Measurements from ENCODE around the gene CARD10. TPM values are rescaled to one million over a fixed set of nuclear protein-coding genes. Genes with fewer than 3 reads are reported as not detected.
A peak's percentile ranks its signal among the peaks of the same experiment; 100 is the strongest.

The CARD10 gene
- total and polyA plus RNA-seq, 2 of the 13 experiments (the other 11 are each of a cell fraction or from before 2014, with no cell fraction given) = 35.2 to 55.8 TPM

DNA sequence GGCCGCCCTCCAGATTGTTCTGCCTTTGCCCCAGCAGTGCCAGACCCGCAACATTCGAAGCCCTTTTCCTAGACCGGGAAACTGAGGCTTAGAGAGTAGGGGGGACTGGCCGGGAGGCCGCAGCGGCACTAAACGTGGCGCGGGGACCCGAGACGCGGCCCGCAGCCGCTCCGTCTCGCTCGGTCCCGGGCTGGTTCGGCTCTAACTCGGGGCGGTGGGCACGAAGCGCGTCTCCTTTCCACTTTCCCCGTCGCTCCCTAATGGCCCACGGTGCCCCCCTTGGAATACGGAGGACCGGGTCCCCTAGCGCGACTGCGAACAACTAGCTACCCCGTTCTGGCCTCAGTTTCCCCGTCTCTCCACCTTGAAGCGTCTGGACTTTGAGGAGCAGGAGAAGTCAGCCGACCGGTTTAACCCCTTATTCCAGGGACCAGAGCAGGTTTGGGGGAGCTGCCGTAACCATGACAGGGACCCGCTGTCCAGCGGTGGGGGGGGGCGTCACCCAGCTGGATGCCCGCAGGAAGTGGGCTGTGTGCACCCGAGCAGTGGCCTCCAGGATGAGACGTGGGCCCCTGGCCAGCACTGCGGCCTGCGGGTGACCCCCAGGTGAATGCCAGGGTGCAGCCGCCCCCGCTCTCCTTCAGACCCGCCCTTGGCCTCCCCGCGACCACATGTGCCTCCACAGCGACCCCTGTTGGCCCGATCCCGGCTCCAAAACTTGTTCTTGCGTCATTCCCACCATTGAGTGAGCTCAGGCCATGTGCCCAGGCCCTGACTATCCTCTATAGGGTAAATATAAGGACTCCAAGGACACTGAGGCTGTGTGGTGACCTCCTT, 42.2 kb upstream of the CARD10 start (continued):
- TF ChIP-seq MAFF (IDR thresholded peaks at IDR 0.05; ENCODE audit: low read depth, low read length) = no peak
- no peak for TF ChIP-seq CENPT (CRISPR knock-in tag; IDR thresholded peaks at IDR 0.05; ENCODE audit: low read depth)
- peak; percentile 86 for TF ChIP-seq MXD4 (CRISPR knock-in tag; IDR thresholded peaks at IDR 0.05)
- TF ChIP-seq ZMYM3 (CRISPR knock-in tag; IDR thresholded peaks at IDR 0.05) = no peak; the same call in 1 of the 2 replicates
- TF ChIP-seq ZMAT3 (CRISPR knock-in tag; conservative IDR thresholded peaks at IDR 0.05) = 0 out of 2 replicates have a peak, but pooled peaks have one; percentile 34
- peak; percentile 89 for TF ChIP-seq ZNF670 (CRISPR knock-in tag; IDR thresholded peaks at IDR 0.05; ENCODE audit: borderline replicate concordance)
- TF ChIP-seq, protein P1, sequence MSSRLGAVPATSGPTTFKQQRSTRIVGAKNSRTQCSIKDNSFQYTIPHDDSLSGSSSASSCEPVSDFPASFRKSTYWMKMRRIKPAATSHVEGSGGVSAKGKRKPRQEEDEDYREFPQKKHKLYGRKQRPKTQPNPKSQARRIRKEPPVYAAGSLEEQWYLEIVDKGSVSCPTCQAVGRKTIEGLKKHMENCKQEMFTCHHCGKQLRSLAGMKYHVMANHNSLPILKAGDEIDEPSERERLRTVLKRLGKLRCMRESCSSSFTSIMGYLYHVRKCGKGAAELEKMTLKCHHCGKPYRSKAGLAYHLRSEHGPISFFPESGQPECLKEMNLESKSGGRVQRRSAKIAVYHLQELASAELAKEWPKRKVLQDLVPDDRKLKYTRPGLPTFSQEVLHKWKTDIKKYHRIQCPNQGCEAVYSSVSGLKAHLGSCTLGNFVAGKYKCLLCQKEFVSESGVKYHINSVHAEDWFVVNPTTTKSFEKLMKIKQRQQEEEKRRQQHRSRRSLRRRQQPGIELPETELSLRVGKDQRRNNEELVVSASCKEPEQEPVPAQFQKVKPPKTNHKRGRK (CRISPR knock-in tag; IDR thresholded peaks at IDR 0.05) = no peak
- peak; percentile 90; the same call in 1 of the 2 replicates for TF ChIP-seq MEIS2 (CRISPR knock-in tag; IDR thresholded peaks at IDR 0.05)
- no peak for TF ChIP-seq GATA4 (IDR thresholded peaks at IDR 0.05; ENCODE audit: borderline replicate concordance, low read depth)
- TF ChIP-seq, protein P2, sequence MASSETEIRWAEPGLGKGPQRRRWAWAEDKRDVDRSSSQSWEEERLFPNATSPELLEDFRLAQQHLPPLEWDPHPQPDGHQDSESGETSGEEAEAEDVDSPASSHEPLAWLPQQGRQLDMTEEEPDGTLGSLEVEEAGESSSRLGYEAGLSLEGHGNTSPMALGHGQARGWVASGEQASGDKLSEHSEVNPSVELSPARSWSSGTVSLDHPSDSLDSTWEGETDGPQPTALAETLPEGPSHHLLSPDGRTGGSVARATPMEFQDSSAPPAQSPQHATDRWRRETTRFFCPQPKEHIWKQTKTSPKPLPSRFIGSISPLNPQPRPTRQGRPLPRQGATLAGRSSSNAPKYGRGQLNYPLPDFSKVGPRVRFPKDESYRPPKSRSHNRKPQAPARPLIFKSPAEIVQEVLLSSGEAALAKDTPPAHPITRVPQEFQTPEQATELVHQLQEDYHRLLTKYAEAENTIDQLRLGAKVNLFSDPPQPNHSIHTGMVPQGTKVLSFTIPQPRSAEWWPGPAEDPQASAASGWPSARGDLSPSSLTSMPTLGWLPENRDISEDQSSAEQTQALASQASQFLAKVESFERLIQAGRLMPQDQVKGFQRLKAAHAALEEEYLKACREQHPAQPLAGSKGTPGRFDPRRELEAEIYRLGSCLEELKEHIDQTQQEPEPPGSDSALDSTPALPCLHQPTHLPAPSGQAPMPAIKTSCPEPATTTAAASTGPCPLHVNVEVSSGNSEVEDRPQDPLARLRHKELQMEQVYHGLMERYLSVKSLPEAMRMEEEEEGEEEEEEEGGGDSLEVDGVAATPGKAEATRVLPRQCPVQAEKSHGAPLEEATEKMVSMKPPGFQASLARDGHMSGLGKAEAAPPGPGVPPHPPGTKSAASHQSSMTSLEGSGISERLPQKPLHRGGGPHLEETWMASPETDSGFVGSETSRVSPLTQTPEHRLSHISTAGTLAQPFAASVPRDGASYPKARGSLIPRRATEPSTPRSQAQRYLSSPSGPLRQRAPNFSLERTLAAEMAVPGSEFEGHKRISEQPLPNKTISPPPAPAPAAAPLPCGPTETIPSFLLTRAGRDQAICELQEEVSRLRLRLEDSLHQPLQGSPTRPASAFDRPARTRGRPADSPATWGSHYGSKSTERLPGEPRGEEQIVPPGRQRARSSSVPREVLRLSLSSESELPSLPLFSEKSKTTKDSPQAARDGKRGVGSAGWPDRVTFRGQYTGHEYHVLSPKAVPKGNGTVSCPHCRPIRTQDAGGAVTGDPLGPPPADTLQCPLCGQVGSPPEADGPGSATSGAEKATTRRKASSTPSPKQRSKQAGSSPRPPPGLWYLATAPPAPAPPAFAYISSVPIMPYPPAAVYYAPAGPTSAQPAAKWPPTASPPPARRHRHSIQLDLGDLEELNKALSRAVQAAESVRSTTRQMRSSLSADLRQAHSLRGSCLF (CRISPR knock-in tag; IDR thresholded peaks at IDR 0.05; ENCODE audit: borderline replicate concordance) = peak; percentile 59; the same call in 1 of the 2 replicates
- TF ChIP-seq JUN (CRISPR knock-in tag; IDR thresholded peaks at IDR 0.05) = peak; percentile 72; the same call in 1 of the 2 replicates
- TF ChIP-seq RAD21 (CRISPR knock-in tag; IDR thresholded peaks at IDR 0.05) = peak; percentile 85
- no peak for TF ChIP-seq HDAC6 (IDR thresholded peaks at IDR 0.05; ENCODE audit: low read depth, low read length)
- peak; percentile 70; the same call in 1 of the 2 replicates for TF ChIP-seq ZNF776 (CRISPR knock-in tag; IDR thresholded peaks at IDR 0.05)
- 0 out of 2 replicates have a peak, but pooled peaks have one; percentile 23 for TF ChIP-seq ZNF879 (CRISPR knock-in tag; IDR thresholded peaks at IDR 0.05)
- TF ChIP-seq HNRNPL (IDR thresholded peaks at IDR 0.05; ENCODE audit: low read depth, low read length) = peak; percentile 92
- peak; percentile 84; the same call in 1 of the 2 replicates for TF ChIP-seq ZNF552 (CRISPR knock-in tag; IDR thresholded peaks at IDR 0.05; ENCODE audit: borderline replicate concordance)
- peak; percentile 89; the same call in 1 of the 2 replicates for TF ChIP-seq ZNF766 (CRISPR knock-in tag; IDR thresholded peaks at IDR 0.05; ENCODE audit: borderline replicate concordance)
- 0 out of 2 replicates have a peak, but pooled peaks have one; percentile 24 for TF ChIP-seq RFXAP (CRISPR knock-in tag; IDR thresholded peaks at IDR 0.05; ENCODE audit: borderline replicate concordance)
- 0 out of 2 replicates have a peak, but pooled peaks have one; percentile 71 for TF ChIP-seq TARDBP (CRISPR knock-in tag; IDR thresholded peaks at IDR 0.05)
- TF ChIP-seq ZNF205 (CRISPR knock-in tag; IDR thresholded peaks at IDR 0.05) = peak; percentile 51; the same call in 1 of the 2 replicates
- TF ChIP-seq FOXP1 (IDR thresholded peaks at IDR 0.05) = no peak
- no peak; the same call in 1 of the 2 replicates for TF ChIP-seq FOXP1 (CRISPR knock-in tag; IDR thresholded peaks at IDR 0.05)
- TF ChIP-seq MED8 (CRISPR knock-in tag; IDR thresholded peaks at IDR 0.05; ENCODE audit: insufficient replicate concordance) = peak; percentile 83
- peak; percentile 73; the same call in 1 of the 2 replicates for TF ChIP-seq ZNF557 (CRISPR knock-in tag; IDR thresholded peaks at IDR 0.05)
- TF ChIP-seq CEBPG (CRISPR knock-in tag; IDR thresholded peaks at IDR 0.05) = peak; percentile 99

Data from HepG2 (cell line).